ENCODE data around the gene PKD2. TPM values are rescaled to one million over a fixed set of nuclear protein-coding genes. Genes with fewer than 3 reads are reported as not detected.

PKD2 gene
- total RNA-seq, 4 donors from 2014 or later, result 10.8 to 36.7 (median 18.2) TPM

GRCh38 chr4:87982036-87982435 lies 25.4 kb upstream of the PKD2 start:
- H3K4me1 ChIP-seq, result no peaks in the 10 kb centered on the region
- H3K27ac ChIP-seq, result no peak overlapping the region
- no peak for DNase-seq (ENCODE audit: low spot score in 2 of 2)
- H3K27me3 ChIP-seq, result no peaks in the 10 kb centered on the region
- no peak for TF ChIP-seq EP300 (IDR thresholded peaks at IDR 0.05)
- H3K9me3 ChIP-seq, result no peaks in the 10 kb centered on the region
- no peak overlapping the region for H3K4me3 ChIP-seq
- 79% methylated on average over 1 of the region's 1 CpG for WGBS
- no peaks in the 10 kb centered on the region for H3K36me3 ChIP-seq

- Histone ChIP-seq H3K4me1 (no peaks in the 10 kb centered on the region), H3K9me3 (no peaks in the 10 kb centered on the region), H3K36me3 (no peaks in the 10 kb centered on the region), H3K27me3 (no peaks in the 10 kb centered on the region), H3K4me3 (no peak overlapping the region), H3K27ac (no peak overlapping the region)
- TF ChIP-seq CTCF (IDR thresholded peaks at IDR 0.05) (no peak), POLR2A (IDR thresholded peaks at IDR 0.05) (no peak), POLR2AphosphoS5 (IDR thresholded peaks at IDR 0.05) (no peak)
- 90% methylated on average over 13 of the region's 13 CpGs for WGBS
- DNase-seq (ENCODE audit: low spot score in 2 of 2), result no peak
These were observed 24.9 kb upstream of the PKD2 start for GRCh38 chr4:87982446-87983010.

- no peak overlapping the region for H3K4me3 ChIP-seq
- TF ChIP-seq POLR2AphosphoS5 (IDR thresholded peaks at IDR 0.05) (no peak), CTCF (IDR thresholded peaks at IDR 0.05) (no peak), POLR2A (IDR thresholded peaks at IDR 0.05) (no peak), EP300 (IDR thresholded peaks at IDR 0.05) (no peak)
These were observed 23.4 kb upstream of the PKD2 start for GRCh38 chr4:87983996-87984395.

GRCh38 chr4:87985097-87985886 lies 22.1 kb upstream of the PKD2 start:
- H3K27me3 ChIP-seq, result no peaks in the 10 kb centered on the region
- 0% methylated on average over 1 of the region's 1 CpG for WGBS
- DNase-seq (ENCODE audit: low spot score in 2 of 2), result no peak
- no peak overlapping the region for H3K27ac ChIP-seq
- TF ChIP-seq POLR2A (IDR thresholded peaks at IDR 0.05) (no peak), POLR2AphosphoS5 (IDR thresholded peaks at IDR 0.05) (no peak), EP300 (IDR thresholded peaks at IDR 0.05) (no peak), CTCF (IDR thresholded peaks at IDR 0.05) (no peak)
- H3K36me3 ChIP-seq, result no peaks in the 10 kb centered on the region
- H3K4me1 ChIP-seq, result no peaks in the 10 kb centered on the region
- no peak overlapping the region for H3K4me3 ChIP-seq
- no peaks in the 10 kb centered on the region for H3K9me3 ChIP-seq

More at GRCh38 chr4:87983996-87984395, 23.4 kb upstream of the PKD2 start:
- no peaks in the 10 kb centered on the region for H3K9me3 ChIP-seq
- no peaks in the 10 kb centered on the region for H3K36me3 ChIP-seq
- H3K27me3 ChIP-seq, result no peaks in the 10 kb centered on the region
- H3K27ac ChIP-seq, result no peak overlapping the region
- no peak for DNase-seq (ENCODE audit: low spot score in 2 of 2)
- 87% methylated on average over 2 of the region's 2 CpGs for WGBS
- H3K4me1 ChIP-seq, result no peaks in the 10 kb centered on the region

- Histone ChIP-seq H3K36me3 (no peaks in the 10 kb centered on the region), H3K9me3 (no peaks in the 10 kb centered on the region), H3K27me3 (no peaks in the 10 kb centered on the region), H3K4me1 (no peaks in the 10 kb centered on the region), H3K4me3 (no peak overlapping the region), H3K27ac (no peak overlapping the region)
- 74% methylated on average over 4 of the region's 4 CpGs for WGBS
- TF ChIP-seq POLR2A (IDR thresholded peaks at IDR 0.05), result no peak
- TF ChIP-seq POLR2AphosphoS5 (IDR thresholded peaks at IDR 0.05), result no peak
- TF ChIP-seq EP300 (IDR thresholded peaks at IDR 0.05), result no peak
- TF ChIP-seq CTCF (IDR thresholded peaks at IDR 0.05), result no peak
- DNase-seq (ENCODE audit: low spot score in 2 of 2), result no peak
These were observed 21.6 kb upstream of the PKD2 start for GRCh38 chr4:87985887-87986200.
